Measurements from ENCODE around the gene RAPGEF2. TPM values are rescaled to one million over a fixed set of nuclear protein-coding genes. Genes with fewer than 3 reads are reported as not detected.

The RAPGEF2 gene
- total RNA-seq, 1 experiment from 2014 or later = 21.2 TPM

- Histone ChIP-seq H2AFZ (ENCODE audit: low read length) (no peak overlapping the region), H3K79me2 (ENCODE audit: low read length) (no peaks in the 10 kb centered on the region), H3K4me3 (ENCODE audit: low read length) (no peak overlapping the region), H3K9me2 (replicated peaks; ENCODE audit: low read length) (no peaks in the 10 kb centered on the region), H3K27me3 (ENCODE audit: low read length) (no peaks in the 10 kb centered on the region), H3K4me2 (ENCODE audit: low read length) (no peak overlapping the region), H3K9ac (ENCODE audit: low read length) (no peak overlapping the region), H3K27ac (ENCODE audit: low read length) (no peak overlapping the region), H3K9me3 (ENCODE audit: low read length) (no peaks in the 10 kb centered on the region), H3K4me1 (ENCODE audit: insufficient read depth, low read length) (no peaks in the 10 kb centered on the region), H3F3A (ENCODE audit: low read length, unreplicated experiment) (no peaks in the 10 kb centered on the region), H4K20me1 (ENCODE audit: low read length) (no peaks in the 10 kb centered on the region), H3K36me3 (ENCODE audit: low read depth, low read length) (no peaks in the 10 kb centered on the region)
- DNase-seq (no peak), ATAC-seq (no peak)
- TF ChIP-seq EZH2phosphoT487 (IDR thresholded peaks at IDR 0.05; ENCODE audit: borderline replicate concordance, low read length) (no peak), EZH2 (IDR thresholded peaks at IDR 0.05; ENCODE audit: low read length, unreplicated experiment) (no peak)
- TF ChIP-seq, protein P1, sequence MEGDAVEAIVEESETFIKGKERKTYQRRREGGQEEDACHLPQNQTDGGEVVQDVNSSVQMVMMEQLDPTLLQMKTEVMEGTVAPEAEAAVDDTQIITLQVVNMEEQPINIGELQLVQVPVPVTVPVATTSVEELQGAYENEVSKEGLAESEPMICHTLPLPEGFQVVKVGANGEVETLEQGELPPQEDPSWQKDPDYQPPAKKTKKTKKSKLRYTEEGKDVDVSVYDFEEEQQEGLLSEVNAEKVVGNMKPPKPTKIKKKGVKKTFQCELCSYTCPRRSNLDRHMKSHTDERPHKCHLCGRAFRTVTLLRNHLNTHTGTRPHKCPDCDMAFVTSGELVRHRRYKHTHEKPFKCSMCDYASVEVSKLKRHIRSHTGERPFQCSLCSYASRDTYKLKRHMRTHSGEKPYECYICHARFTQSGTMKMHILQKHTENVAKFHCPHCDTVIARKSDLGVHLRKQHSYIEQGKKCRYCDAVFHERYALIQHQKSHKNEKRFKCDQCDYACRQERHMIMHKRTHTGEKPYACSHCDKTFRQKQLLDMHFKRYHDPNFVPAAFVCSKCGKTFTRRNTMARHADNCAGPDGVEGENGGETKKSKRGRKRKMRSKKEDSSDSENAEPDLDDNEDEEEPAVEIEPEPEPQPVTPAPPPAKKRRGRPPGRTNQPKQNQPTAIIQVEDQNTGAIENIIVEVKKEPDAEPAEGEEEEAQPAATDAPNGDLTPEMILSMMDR (conservative IDR thresholded peaks at IDR 0.05; ENCODE audit: low read depth, low read length) = no peak
- intact Hi-C loops (cut with micrococcal nuclease) = no loop called here
- POLR2A ChIA-PET (ENCODE audit: unreplicated experiment) = no interaction called here
- BruUV-seq (replicated peaks) = no TSS peak
- CTCF ChIA-PET = no interaction called here
Measured at GRCh38 chr4:159216834-159217233, 114.0 kb downstream of the RAPGEF2 start.

DNA sequence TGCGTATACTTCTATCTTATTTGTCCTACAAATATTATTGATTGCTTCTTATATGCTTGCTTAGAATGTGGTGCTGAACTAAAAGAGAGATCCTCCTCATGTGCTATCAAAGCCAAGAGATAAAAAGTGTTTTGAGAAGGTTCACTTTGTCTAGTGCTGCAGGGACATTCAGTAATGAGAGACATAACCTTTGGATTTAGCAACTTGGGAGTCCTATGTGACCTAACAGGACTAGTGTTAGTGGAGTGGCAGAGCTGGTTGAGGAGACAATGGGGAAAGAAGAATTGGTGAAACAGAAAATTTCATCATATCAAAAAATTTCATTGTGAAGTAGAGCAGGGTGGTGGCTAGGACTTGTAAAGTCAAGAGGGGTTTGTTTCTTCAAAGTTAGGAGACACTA lies 117.0 kb downstream of the RAPGEF2 start:
- Histone ChIP-seq H3K4me1 (ENCODE audit: insufficient read depth, low read length) (no peaks in the 10 kb centered on the region), H3K9ac (ENCODE audit: low read length) (no peak overlapping the region), H4K20me1 (ENCODE audit: low read length) (no peaks in the 10 kb centered on the region), H3K36me3 (ENCODE audit: low read depth, low read length) (no peaks in the 10 kb centered on the region), H3K27ac (ENCODE audit: low read length) (no peak overlapping the region), H3K27me3 (ENCODE audit: low read length) (no peaks in the 10 kb centered on the region), H3F3A (ENCODE audit: low read length, unreplicated experiment) (no peaks in the 10 kb centered on the region), H3K79me2 (ENCODE audit: low read length) (no peaks in the 10 kb centered on the region), H2AFZ (ENCODE audit: low read length) (no peak overlapping the region), H3K4me3 (ENCODE audit: low read length) (no peak overlapping the region), H3K9me3 (ENCODE audit: low read length) (no peaks in the 10 kb centered on the region), H3K9me2 (replicated peaks; ENCODE audit: low read length) (no peaks in the 10 kb centered on the region), H3K4me2 (ENCODE audit: low read length) (no peak overlapping the region)
- DNase-seq = no peak
- no TSS peak for BruUV-seq (replicated peaks)
- CTCF ChIA-PET = no interaction called here
- TF ChIP-seq, protein P1 (conservative IDR thresholded peaks at IDR 0.05; ENCODE audit: low read depth, low read length) = no peak
- TF ChIP-seq EZH2 (IDR thresholded peaks at IDR 0.05; ENCODE audit: low read length, unreplicated experiment) (no peak), EZH2phosphoT487 (IDR thresholded peaks at IDR 0.05; ENCODE audit: borderline replicate concordance, low read length) (no peak)
- no peak for ATAC-seq
- intact Hi-C loops (cut with micrococcal nuclease) = no loop called here
- POLR2A ChIA-PET (ENCODE audit: unreplicated experiment) = no interaction called here

GRCh38 chr4:159220353-159220752 lies 117.5 kb downstream of the RAPGEF2 start:
- no peaks in the 10 kb centered on the region for H3K36me3 ChIP-seq (ENCODE audit: low read depth, low read length)
- H3K27me3 ChIP-seq (ENCODE audit: low read length) = no peaks in the 10 kb centered on the region
- H3F3A ChIP-seq (ENCODE audit: low read length, unreplicated experiment) = no peaks in the 10 kb centered on the region
- DNase-seq (no peak), ATAC-seq (no peak)
- H3K4me3 ChIP-seq (ENCODE audit: low read length) = no peak overlapping the region
- no peak overlapping the region for H3K4me2 ChIP-seq (ENCODE audit: low read length)
- TF ChIP-seq, protein P1 (conservative IDR thresholded peaks at IDR 0.05; ENCODE audit: low read depth, low read length) = no peak
- TF ChIP-seq EZH2 (IDR thresholded peaks at IDR 0.05; ENCODE audit: low read length, unreplicated experiment) (no peak), EZH2phosphoT487 (IDR thresholded peaks at IDR 0.05; ENCODE audit: borderline replicate concordance, low read length) (no peak)
- no peaks in the 10 kb centered on the region for H3K9me3 ChIP-seq (ENCODE audit: low read length)
- no TSS peak for BruUV-seq (replicated peaks)
- no peaks in the 10 kb centered on the region for H3K79me2 ChIP-seq (ENCODE audit: low read length)
- H3K9me2 ChIP-seq (replicated peaks; ENCODE audit: low read length) = no peaks in the 10 kb centered on the region
- no peak overlapping the region for H2AFZ ChIP-seq (ENCODE audit: low read length)
- no peak overlapping the region for H3K9ac ChIP-seq (ENCODE audit: low read length)
- intact Hi-C loops (cut with micrococcal nuclease) = no loop called here
- no peaks in the 10 kb centered on the region for H3K4me1 ChIP-seq (ENCODE audit: insufficient read depth, low read length)
- H3K27ac ChIP-seq (ENCODE audit: low read length) = no peak overlapping the region
- H4K20me1 ChIP-seq (ENCODE audit: low read length) = no peaks in the 10 kb centered on the region
- ChIA-PET POLR2A (ENCODE audit: unreplicated experiment) (no interaction called here), CTCF (no interaction called here)
